AG04450 (cell line): ENCODE results near the gene RSAD2. TPM values are rescaled to one million over a fixed set of nuclear protein-coding genes. Genes with fewer than 3 reads are reported as not detected.

Source experiments
- CTCF ChIA-PET: fragments of 300-600, 350-600 bp; formaldehyde crosslinking; extraction: SDS; loops from one replicate; lab custom pipeline; 2022; ENCODE audit warnings: antibody characterized with exemption, inconsistent platforms; lab: Charles Lee
- POLR2A ChIA-PET: fragments of 350-600 bp; formaldehyde crosslinking; extraction: SDS; loops from one replicate; lab custom pipeline; 2021; ENCODE audit warnings: antibody characterized with exemption, inconsistent platforms; lab: Yijun Ruan, JAX
- DNase-seq: peaks from one replicate; pipeline ENCODE4 v3.0.0-alpha.2; 2011; ENCODE audit warnings: low read depth, low spot score
- H3K27ac ChIP-seq: one replicate; pipeline ENCODE4 v1.5.1; 2012; ENCODE audit warnings: low read depth, low read length, control low read depth
- H3K27me3 ChIP-seq: one replicate; pipeline ENCODE4 v1.6.0; 2012; ENCODE audit warnings: low read length; ENCODE audit not compliant: control insufficient read depth, insufficient read depth
- H3K4me3 ChIP-seq: 2 replicates; pipeline ENCODE4 v1.5.1; 2011; ENCODE audit warnings: mild to moderate bottlenecking, low read depth, low read length, control low read depth
- H3K9me3 ChIP-seq: 2 replicates; pipeline ENCODE4 v1.5.1; 2012; ENCODE audit warnings: low read length; ENCODE audit not compliant: control insufficient read depth, insufficient read depth
- polyA plus RNA-seq: library from polyadenylated mRNA; depleted of rRNA; stranded (reverse); fragments of >200 nt; gene quantifications from 2 replicates; pipeline ENCODE4 v1.2.3, GENCODE V29; 2011
- TF ChIP-seq, protein P1 (sequence below): IDR thresholded peaks from 2 replicates; pipeline ENCODE4 v1.5.1; 2011; ENCODE audit warnings: low read depth, low read length, control low read depth, inconsistent platforms

Gene RSAD2
- polyA plus RNA-seq, 1 experiment, result not detected

- ChIA-PET CTCF (no interaction called here), POLR2A (no interaction called here)
- H3K27me3 ChIP-seq, result no peaks in the 10 kb centered on the region
- TF ChIP-seq, protein P1, sequence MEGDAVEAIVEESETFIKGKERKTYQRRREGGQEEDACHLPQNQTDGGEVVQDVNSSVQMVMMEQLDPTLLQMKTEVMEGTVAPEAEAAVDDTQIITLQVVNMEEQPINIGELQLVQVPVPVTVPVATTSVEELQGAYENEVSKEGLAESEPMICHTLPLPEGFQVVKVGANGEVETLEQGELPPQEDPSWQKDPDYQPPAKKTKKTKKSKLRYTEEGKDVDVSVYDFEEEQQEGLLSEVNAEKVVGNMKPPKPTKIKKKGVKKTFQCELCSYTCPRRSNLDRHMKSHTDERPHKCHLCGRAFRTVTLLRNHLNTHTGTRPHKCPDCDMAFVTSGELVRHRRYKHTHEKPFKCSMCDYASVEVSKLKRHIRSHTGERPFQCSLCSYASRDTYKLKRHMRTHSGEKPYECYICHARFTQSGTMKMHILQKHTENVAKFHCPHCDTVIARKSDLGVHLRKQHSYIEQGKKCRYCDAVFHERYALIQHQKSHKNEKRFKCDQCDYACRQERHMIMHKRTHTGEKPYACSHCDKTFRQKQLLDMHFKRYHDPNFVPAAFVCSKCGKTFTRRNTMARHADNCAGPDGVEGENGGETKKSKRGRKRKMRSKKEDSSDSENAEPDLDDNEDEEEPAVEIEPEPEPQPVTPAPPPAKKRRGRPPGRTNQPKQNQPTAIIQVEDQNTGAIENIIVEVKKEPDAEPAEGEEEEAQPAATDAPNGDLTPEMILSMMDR, result no peak
- H3K27ac ChIP-seq, result no peak overlapping the region
- H3K4me3 ChIP-seq, result no peak overlapping the region
- DNase-seq, result no peak
- no peaks in the 10 kb centered on the region for H3K9me3 ChIP-seq
Observed at GRCh38 chr2:6931753-6932152, 54.2 kb downstream of the RSAD2 start.

DNA sequence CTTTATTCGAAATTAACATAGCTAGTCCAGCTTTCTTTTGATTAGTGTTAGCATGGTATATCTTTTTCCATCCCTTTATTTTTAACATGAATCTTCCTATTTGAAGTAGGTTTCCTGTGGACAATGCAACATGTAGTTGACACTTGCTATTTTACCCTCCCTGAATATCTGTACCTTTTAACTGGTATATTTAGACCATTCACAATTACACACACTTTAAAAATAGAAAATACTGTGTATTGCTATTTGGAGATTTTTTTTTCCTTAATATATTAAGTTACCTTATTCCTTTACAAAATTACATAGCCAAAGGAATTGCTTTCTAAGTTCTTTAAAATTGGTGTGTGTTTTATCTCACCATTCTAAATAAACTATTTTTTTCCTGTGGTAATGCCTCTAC, 54.6 kb downstream of the RSAD2 start:
- H3K27me3 ChIP-seq, result no peaks in the 10 kb centered on the region
- TF ChIP-seq, protein P1, result no peak
- CTCF ChIA-PET, result interaction anchor here (1.0 kb wide), 1 partner anchor 16 kb away, joined by 6 read pairs; no protein-coding TSS in a partner anchor
- no peak overlapping the region for H3K4me3 ChIP-seq
- no peaks in the 10 kb centered on the region for H3K9me3 ChIP-seq
- no peak for DNase-seq
- POLR2A ChIA-PET, result no interaction called here
- H3K27ac ChIP-seq, result no peak overlapping the region

DNA sequence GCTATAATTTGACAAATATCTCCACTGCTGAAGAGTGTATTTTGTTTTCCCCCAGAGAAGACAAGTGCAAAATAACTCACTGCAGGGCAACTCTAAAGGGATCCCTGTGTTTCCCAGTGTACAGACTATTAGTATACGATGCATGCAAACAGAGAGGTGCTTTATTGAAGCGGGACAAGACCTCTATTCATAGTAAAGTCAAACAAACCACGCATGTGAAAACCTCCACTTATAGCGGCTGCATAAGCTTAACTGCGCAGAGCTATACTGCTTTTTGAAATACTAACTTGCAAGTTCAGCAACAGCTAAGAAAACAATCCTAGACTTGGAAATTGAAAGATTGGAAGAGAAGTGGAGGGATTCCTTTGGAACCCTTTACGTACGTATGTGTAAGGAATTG, 55.3 kb downstream of the RSAD2 start:
- TF ChIP-seq, protein P1, result no peak

DNA sequence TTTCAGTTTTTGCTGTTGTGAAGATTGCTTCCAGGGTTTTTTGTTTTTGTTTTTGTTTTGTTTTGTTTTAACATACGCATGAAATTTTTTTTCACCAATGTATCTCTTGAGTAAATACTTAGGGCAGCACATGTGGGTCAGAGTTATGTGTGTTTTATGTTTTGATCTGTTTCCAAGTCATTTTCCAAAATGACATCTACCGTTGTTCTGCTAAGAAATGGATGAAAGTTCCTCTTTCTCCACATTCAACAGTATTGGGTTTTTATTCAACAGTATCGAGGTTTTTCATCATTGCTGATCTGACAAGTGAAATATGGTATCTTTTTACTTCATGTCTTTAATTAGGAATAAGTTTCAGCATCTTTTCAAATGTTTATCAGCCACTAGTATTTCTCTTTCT, 56.3 kb downstream of the RSAD2 start:
- H3K4me3 ChIP-seq, result no peak overlapping the region
- ChIA-PET CTCF (interaction anchor here (0.8 kb wide), 1 partner anchor 455 kb away, joined by 3 read pairs; no protein-coding TSS in a partner anchor), POLR2A (no interaction called here)
- DNase-seq, result no peak
- no peaks in the 10 kb centered on the region for H3K9me3 ChIP-seq
- H3K27ac ChIP-seq, result no peak overlapping the region
- H3K27me3 ChIP-seq, result no peaks in the 10 kb centered on the region
- TF ChIP-seq, protein P1, result no peak

More for the DNA sequence above, 55.3 kb downstream of the RSAD2 start:
- Histone ChIP-seq H3K4me3 (no peak overlapping the region), H3K27me3 (no peaks in the 10 kb centered on the region), H3K27ac (no peak overlapping the region), H3K9me3 (no peaks in the 10 kb centered on the region)
- ChIA-PET POLR2A (no interaction called here), CTCF (interaction anchor here (1.0 kb wide), 1 partner anchor 17 kb away, joined by 6 read pairs; no protein-coding TSS in a partner anchor)
- no peak for DNase-seq

- Histone ChIP-seq H3K27ac (no peak overlapping the region), H3K9me3 (no peaks in the 10 kb centered on the region), H3K4me3 (no peak overlapping the region), H3K27me3 (no peaks in the 10 kb centered on the region)
- TF ChIP-seq, protein P1, result no peak
- CTCF ChIA-PET, result interaction anchor here (0.8 kb wide), 1 partner anchor 456 kb away, joined by 3 read pairs; no protein-coding TSS in a partner anchor
- POLR2A ChIA-PET, result no interaction called here
- DNase-seq, result no peak
Observed at GRCh38 chr2:6934345-6934744, 56.8 kb downstream of the RSAD2 start.
